Neuron (in vitro differentiated cells): ENCODE measurements around the gene MAST4.

Experiments used
- H2AFZ ChIP-seq: one replicate; pipeline ENCODE4 v1.6.1; 2013; ENCODE audit warnings: low read depth, mild to moderate bottlenecking, inconsistent platforms, low read length, moderate library complexity
- H3K27me3 ChIP-seq: one replicate; pipeline ENCODE4 v1.6.1; 2013; ENCODE audit warnings: low read length; ENCODE audit not compliant: insufficient read depth
- H3K36me3 ChIP-seq: one replicate; pipeline ENCODE4 v1.6.1; 2013; ENCODE audit warnings: low read length; ENCODE audit not compliant: insufficient read depth
- H3K4me1 ChIP-seq: one replicate; pipeline ENCODE4 v1.6.1; 2013; ENCODE audit warnings: low read length; ENCODE audit not compliant: insufficient read depth
- H3K4me3 ChIP-seq: 2 replicates; pipeline ENCODE4 v1.5.1; 2013; ENCODE audit warnings: mild to moderate bottlenecking, low read length, moderate library complexity
- H3K9me3 ChIP-seq: one replicate; pipeline ENCODE4 v1.6.1; 2013; ENCODE audit warnings: low read length

Gene MAST4

GRCh38 chr5:67031692-67032091 is 435.5 kb downstream of the MAST4 start:
- Histone ChIP-seq H3K36me3 (no peaks in the 10 kb centered on the region), H3K9me3 (no peaks in the 10 kb centered on the region), H3K4me1 (peaks cover 9% of the 10 kb centered on the region), H3K4me3 (no peak overlapping the region), H2AFZ (no peak overlapping the region), H3K27me3 (no peaks in the 10 kb centered on the region)

GRCh38 chr5:67032921-67033664 is 436.9 kb downstream of the MAST4 start:
- H2AFZ ChIP-seq: no peak overlapping the region
- no peaks in the 10 kb centered on the region for H3K27me3 ChIP-seq
- H3K9me3 ChIP-seq: no peaks in the 10 kb centered on the region
- H3K4me1 ChIP-seq: peaks cover 9% of the 10 kb centered on the region
- no peaks in the 10 kb centered on the region for H3K36me3 ChIP-seq
- H3K4me3 ChIP-seq: no peak overlapping the region

- Histone ChIP-seq H3K27me3 (no peaks in the 10 kb centered on the region), H3K9me3 (no peaks in the 10 kb centered on the region), H3K4me3 (no peak overlapping the region), H2AFZ (no peak overlapping the region), H3K4me1 (peaks cover 19% of the 10 kb centered on the region), H3K36me3 (no peaks in the 10 kb centered on the region)
Observed at GRCh38 chr5:67033880-67034651, 437.9 kb downstream of the MAST4 start.

- peaks cover 26% of the 10 kb centered on the region for H3K4me1 ChIP-seq
- no peaks in the 10 kb centered on the region for H3K9me3 ChIP-seq
- no peak overlapping the region for H2AFZ ChIP-seq
- H3K4me3 ChIP-seq: no peak overlapping the region
- H3K36me3 ChIP-seq: no peaks in the 10 kb centered on the region
- H3K27me3 ChIP-seq: no peaks in the 10 kb centered on the region
Observed at GRCh38 chr5:67035098-67035740, 439.0 kb downstream of the MAST4 start.

GRCh38 chr5:67037171-67037570 is 441.0 kb downstream of the MAST4 start:
- H3K4me1 ChIP-seq: peaks cover 19% of the 10 kb centered on the region
- no peaks in the 10 kb centered on the region for H3K27me3 ChIP-seq
- H3K4me3 ChIP-seq: no peak overlapping the region
- no peaks in the 10 kb centered on the region for H3K9me3 ChIP-seq
- H2AFZ ChIP-seq: no peak overlapping the region
- H3K36me3 ChIP-seq: no peaks in the 10 kb centered on the region

GRCh38 chr5:67038817-67039603 is 442.8 kb downstream of the MAST4 start:
- Histone ChIP-seq H3K36me3 (no peaks in the 10 kb centered on the region), H3K4me3 (no peak overlapping the region), H3K27me3 (no peaks in the 10 kb centered on the region), H2AFZ (no peak overlapping the region), H3K9me3 (no peaks in the 10 kb centered on the region), H3K4me1 (peaks cover 26% of the 10 kb centered on the region)

GRCh38 chr5:67042176-67043003 is 446.2 kb downstream of the MAST4 start:
- peaks cover 29% of the 10 kb centered on the region for H3K4me1 ChIP-seq
- no peaks in the 10 kb centered on the region for H3K27me3 ChIP-seq
- no peak overlapping the region for H3K4me3 ChIP-seq
- no peaks in the 10 kb centered on the region for H3K9me3 ChIP-seq
- no peaks in the 10 kb centered on the region for H3K36me3 ChIP-seq
- H2AFZ ChIP-seq: no peak overlapping the region

GRCh38 chr5:67043796-67044511 is 447.8 kb downstream of the MAST4 start:
- no peak overlapping the region for H2AFZ ChIP-seq

GRCh38 chr5:67045816-67046740 is 449.9 kb downstream of the MAST4 start:
- Histone ChIP-seq H3K4me3 (no peak overlapping the region), H3K36me3 (no peaks in the 10 kb centered on the region), H2AFZ (no peak overlapping the region), H3K9me3 (no peaks in the 10 kb centered on the region), H3K27me3 (no peaks in the 10 kb centered on the region), H3K4me1 (peaks cover 17% of the 10 kb centered on the region)

More at GRCh38 chr5:67043796-67044511, 447.8 kb downstream of the MAST4 start:
- H3K4me1 ChIP-seq: peaks cover 25% of the 10 kb centered on the region
- no peaks in the 10 kb centered on the region for H3K9me3 ChIP-seq
- no peaks in the 10 kb centered on the region for H3K36me3 ChIP-seq
- H3K4me3 ChIP-seq: no peak overlapping the region
- no peaks in the 10 kb centered on the region for H3K27me3 ChIP-seq

- no peak overlapping the region for H2AFZ ChIP-seq
- peaks cover 15% of the 10 kb centered on the region for H3K4me1 ChIP-seq
- H3K27me3 ChIP-seq: no peaks in the 10 kb centered on the region
- no peaks in the 10 kb centered on the region for H3K9me3 ChIP-seq
- H3K4me3 ChIP-seq: no peak overlapping the region
- no peaks in the 10 kb centered on the region for H3K36me3 ChIP-seq
Observed at GRCh38 chr5:67047160-67047559, 451.0 kb downstream of the MAST4 start.

GRCh38 chr5:67047616-67048015 is 451.4 kb downstream of the MAST4 start:
- Histone ChIP-seq H2AFZ (no peak overlapping the region), H3K36me3 (no peaks in the 10 kb centered on the region), H3K9me3 (no peaks in the 10 kb centered on the region), H3K27me3 (no peaks in the 10 kb centered on the region), H3K4me3 (no peak overlapping the region), H3K4me1 (peaks cover 10% of the 10 kb centered on the region)
